HL-60 (cell line): ENCODE measurements around the gene ZMYM3.

Source experiments
- GABPA ChIP-seq: IDR thresholded peaks from 2 replicates; pipeline ENCODE4 v1.6.1; 2012; ENCODE audit warnings: low read depth
- POLR2AphosphoS5 ChIP-seq: IDR thresholded peaks from 2 replicates; pipeline ENCODE4 v1.6.1; 2012; ENCODE audit warnings: low read depth
- REST ChIP-seq: IDR thresholded peaks from 2 replicates; pipeline ENCODE4 v1.6.1; 2012; ENCODE audit warnings: low read depth; ENCODE audit not compliant: insufficient replicate concordance
- TF ChIP-seq, protein P1 (sequence below): IDR thresholded peaks from one replicate; pipeline ENCODE4 v1.5.1; 2011; ENCODE audit warnings: low read length, control low read depth, inconsistent platforms; ENCODE audit not compliant: insufficient read depth

DNA sequence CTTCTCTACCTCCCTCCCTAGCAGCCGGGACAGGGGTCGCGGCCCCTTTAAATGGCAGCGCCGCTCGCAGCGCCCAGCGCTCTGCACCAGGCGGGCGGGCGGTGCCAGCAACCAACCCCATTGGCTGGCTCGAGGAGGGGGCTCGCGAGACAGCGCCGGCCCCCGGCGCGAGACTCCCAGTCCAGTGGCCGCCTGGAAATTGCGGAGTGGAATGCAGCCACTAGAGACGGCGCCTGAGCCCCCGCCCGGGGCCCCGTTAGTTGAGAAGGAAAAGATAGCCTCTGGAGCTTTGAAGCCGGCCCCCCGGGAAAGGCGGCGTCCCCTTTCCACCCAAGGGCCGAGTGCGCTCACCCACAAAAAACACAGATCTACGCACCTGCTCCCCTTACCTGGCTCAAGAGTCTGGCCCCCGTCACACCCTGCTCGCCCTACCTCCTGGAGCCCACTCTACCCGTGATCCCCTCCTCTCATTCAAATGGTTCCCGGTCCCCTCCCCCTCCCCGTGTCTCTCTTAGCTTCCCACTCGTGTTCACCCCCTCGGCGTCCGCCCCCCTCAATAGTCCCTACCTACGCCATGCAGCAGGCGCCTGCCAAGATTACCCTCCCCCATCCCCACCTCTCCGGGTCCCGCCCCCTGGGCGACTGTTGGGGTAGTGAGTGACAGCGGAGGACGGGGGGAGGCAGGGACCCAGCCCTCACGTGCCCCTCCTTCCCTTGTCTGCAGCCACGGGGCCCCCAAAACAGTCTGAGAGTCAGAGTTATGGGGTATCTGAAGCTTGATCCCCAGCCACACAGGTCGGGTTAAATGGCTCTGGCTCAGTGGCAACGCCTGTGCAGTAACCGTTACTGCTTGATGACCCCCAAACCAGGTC, at the start of gene ZMYM3:
- TF ChIP-seq, protein P1, sequence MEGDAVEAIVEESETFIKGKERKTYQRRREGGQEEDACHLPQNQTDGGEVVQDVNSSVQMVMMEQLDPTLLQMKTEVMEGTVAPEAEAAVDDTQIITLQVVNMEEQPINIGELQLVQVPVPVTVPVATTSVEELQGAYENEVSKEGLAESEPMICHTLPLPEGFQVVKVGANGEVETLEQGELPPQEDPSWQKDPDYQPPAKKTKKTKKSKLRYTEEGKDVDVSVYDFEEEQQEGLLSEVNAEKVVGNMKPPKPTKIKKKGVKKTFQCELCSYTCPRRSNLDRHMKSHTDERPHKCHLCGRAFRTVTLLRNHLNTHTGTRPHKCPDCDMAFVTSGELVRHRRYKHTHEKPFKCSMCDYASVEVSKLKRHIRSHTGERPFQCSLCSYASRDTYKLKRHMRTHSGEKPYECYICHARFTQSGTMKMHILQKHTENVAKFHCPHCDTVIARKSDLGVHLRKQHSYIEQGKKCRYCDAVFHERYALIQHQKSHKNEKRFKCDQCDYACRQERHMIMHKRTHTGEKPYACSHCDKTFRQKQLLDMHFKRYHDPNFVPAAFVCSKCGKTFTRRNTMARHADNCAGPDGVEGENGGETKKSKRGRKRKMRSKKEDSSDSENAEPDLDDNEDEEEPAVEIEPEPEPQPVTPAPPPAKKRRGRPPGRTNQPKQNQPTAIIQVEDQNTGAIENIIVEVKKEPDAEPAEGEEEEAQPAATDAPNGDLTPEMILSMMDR, result no peak
- TF ChIP-seq POLR2AphosphoS5, result no peak; the same call in 1 of the 2 replicates
- TF ChIP-seq GABPA, result no peak
- TF ChIP-seq REST, result no peak
